H7 (cell line): ENCODE data around the gene ANAPC7. TPM values are rescaled to one million over a fixed set of nuclear protein-coding genes. Genes with fewer than 3 reads are reported as not detected.
"Not testable (repeated sequence)": the region's sequence is repeated elsewhere in the genome, so short reads cannot be mapped to it uniquely, and the experiment has no call there.

Source experiments
- DNase-seq: peaks from one replicate; pipeline ENCODE4 v3.0.0; 2012
- H3K27me3 ChIP-seq: 2 replicates; pipeline ENCODE4 v1.6.0; 2011; ENCODE audit warnings: mild to moderate bottlenecking, low read length; ENCODE audit not compliant: control insufficient read depth, insufficient read depth
- H3K36me3 ChIP-seq: replicated peaks from 2 replicates; pipeline ENCODE4 v1.5.1; 2011; ENCODE audit warnings: low read length; ENCODE audit not compliant: control insufficient read depth, insufficient read depth
- H3K4me3 ChIP-seq: 2 replicates; pipeline ENCODE4 v1.5.1; 2011; ENCODE audit warnings: low read depth, mild to moderate bottlenecking, control low read depth, low read length, moderate library complexity; ENCODE audit not compliant: insufficient read depth
- total RNA-seq: library from RNA; depleted of rRNA; stranded (reverse); fragments of >200 nt; shearing (Covaris generic); gene quantifications from 2 replicates; pipeline ENCODE4 v1.2.3, GENCODE V29; 2014

Gene ANAPC7
- total RNA-seq, 1 experiment from 2014 or later: 77.3 TPM

GRCh38 chr12:110366321-110367142 lies 37.0 kb downstream of the ANAPC7 start:
- DNase-seq: peak; percentile 50
- H3K27me3 ChIP-seq: no peaks in the 10 kb centered on the region
- no peaks in the 10 kb centered on the region for H3K36me3 ChIP-seq
- no peak overlapping the region for H3K4me3 ChIP-seq

GRCh38 chr12:110365489-110366320 lies 37.8 kb downstream of the ANAPC7 start:
- no peak overlapping the region for H3K4me3 ChIP-seq
- no peaks in the 10 kb centered on the region for H3K36me3 ChIP-seq
- no peaks in the 10 kb centered on the region for H3K27me3 ChIP-seq
- DNase-seq: peak; percentile 43

GRCh38 chr12:110361216-110361615 lies 42.3 kb downstream of the ANAPC7 start:
- no peaks in the 10 kb centered on the region for H3K36me3 ChIP-seq
- DNase-seq: no peak
- H3K4me3 ChIP-seq: no peak overlapping the region
- no peaks in the 10 kb centered on the region for H3K27me3 ChIP-seq

- DNase-seq: not testable (repeated sequence)
Observed at GRCh38 chr12:110358384-110359097, 45.0 kb downstream of the ANAPC7 start.

GRCh38 chr12:110355073-110355472 lies 48.4 kb downstream of the ANAPC7 start:
- DNase-seq: peak; percentile 82
- peaks cover 1% of the 10 kb centered on the region for H3K36me3 ChIP-seq
- no peaks in the 10 kb centered on the region for H3K27me3 ChIP-seq
- H3K4me3 ChIP-seq: no peak overlapping the region

More at GRCh38 chr12:110358384-110359097, 45.0 kb downstream of the ANAPC7 start:
- H3K36me3 ChIP-seq, H3K4me3 ChIP-seq, H3K27me3 ChIP-seq: not testable (repeated sequence)

- H3K36me3 ChIP-seq: peaks cover 8% of the 10 kb centered on the region
- H3K27me3 ChIP-seq: no peaks in the 10 kb centered on the region
- DNase-seq: no peak
- no peak overlapping the region for H3K4me3 ChIP-seq
Observed at GRCh38 chr12:110354172-110354780, 49.2 kb downstream of the ANAPC7 start.

- Histone ChIP-seq H3K4me3 (no peak overlapping the region), H3K27me3 (no peaks in the 10 kb centered on the region), H3K36me3 (peaks cover 16% of the 10 kb centered on the region)
- no peak for DNase-seq
Observed at GRCh38 chr12:110353211-110353965, 50.1 kb downstream of the ANAPC7 start.

- no peak for DNase-seq
- Histone ChIP-seq H3K36me3 (peaks cover 25% of the 10 kb centered on the region), H3K4me3 (no peak overlapping the region), H3K27me3 (no peaks in the 10 kb centered on the region)
Observed at GRCh38 chr12:110352401-110352800, 51.1 kb downstream of the ANAPC7 start.

- Histone ChIP-seq H3K4me3 (no peak overlapping the region), H3K36me3 (peaks cover 31% of the 10 kb centered on the region)
- peak; percentile 19 for DNase-seq
Observed at GRCh38 chr12:110351119-110351518, 52.4 kb downstream of the ANAPC7 start.

GRCh38 chr12:110349514-110350151 lies 53.9 kb downstream of the ANAPC7 start:
- peak; percentile 21 for DNase-seq
- Histone ChIP-seq H3K4me3 (no peak overlapping the region), H3K27me3 (no peaks in the 10 kb centered on the region), H3K36me3 (peaks cover 46% of the 10 kb centered on the region)

More at GRCh38 chr12:110351119-110351518, 52.4 kb downstream of the ANAPC7 start:
- no peaks in the 10 kb centered on the region for H3K27me3 ChIP-seq

GRCh38 chr12:110349096-110349495 lies 54.4 kb downstream of the ANAPC7 start:
- Histone ChIP-seq H3K4me3 (no peak overlapping the region), H3K27me3 (no peaks in the 10 kb centered on the region), H3K36me3 (peaks cover 51% of the 10 kb centered on the region)
- DNase-seq: no peak

- Histone ChIP-seq H3K27me3 (no peaks in the 10 kb centered on the region), H3K36me3 (peaks cover 57% of the 10 kb centered on the region), H3K4me3 (no peak overlapping the region)
- DNase-seq: no peak
Observed at GRCh38 chr12:110348431-110349059, 55.0 kb downstream of the ANAPC7 start.

GRCh38 chr12:110347767-110348166 lies 55.7 kb downstream of the ANAPC7 start:
- DNase-seq: no peak
- Histone ChIP-seq H3K36me3 (peaks cover 59% of the 10 kb centered on the region), H3K4me3 (no peak overlapping the region)

More at GRCh38 chr12:110347767-110348166, 55.7 kb downstream of the ANAPC7 start:
- H3K27me3 ChIP-seq: no peaks in the 10 kb centered on the region
